K562 (cell line): Measurements from ENCODE around the gene TIAM1. TPM values are rescaled to one million over a fixed set of nuclear protein-coding genes. Genes with fewer than 3 reads are reported as not detected.

Source experiments
- ATAC-seq: fragments of 200-7000 bp; cut with Tn5 transposase; 3 replicates; pipeline ENCODE4 v1.9.1; 2020; ENCODE audit warnings: moderate library complexity
- BruUV-seq: library from RNA; stranded (reverse); fragments of 400-500 nt; replicated peaks from 2 replicates; lab custom pipeline; 2021; lab: Mats Ljungman, UMichigan
- CTCF ChIA-PET: fragments of 300-600 bp; formaldehyde crosslinking; extraction: SDS; loops from one replicate; lab custom pipeline; 2021; ENCODE audit warnings: low intra/inter-chr PET ratio; lab: Yijun Ruan, JAX
- POLR2A ChIA-PET: fragments of 300-600, 350-650 bp; sonication (Branson Sonifier 250); formaldehyde crosslinking; extraction: SDS; loops from one replicate; lab custom pipeline; 2021; ENCODE audit warnings: antibody characterized with exemption, inconsistent platforms; lab: Yijun Ruan, JAX
- DNase-seq, 4 experiments: peaks; one replicate each; pipeline versions ENCODE4 v3.0.0 to v3.0.0-alpha.2; 2011 to 2018; ENCODE audit warnings: low spot score in 3 of 4, mixed read lengths in 3 of 4; ENCODE audit errors: extremely low read depth in 1 of 4
- FAIRE-seq: peaks from 2 replicates; lab custom pipeline; 2011; peaks lifted over from hg19 to GRCh38; lab: Jason Lieb, UNC
- H2AFZ ChIP-seq: 2 replicates; pipeline ENCODE4 v1.6.0; 2011; ENCODE audit warnings: low read depth, low read length, control low read depth, inconsistent platforms
- H3K27ac ChIP-seq: fragments of 200-600 bp; 3 replicates; pipeline ENCODE4 v1.8.0; 2011; ENCODE audit warnings: low read depth, mild to moderate bottlenecking, control low read depth, inconsistent platforms, low read length, moderate library complexity, mixed read lengths; ENCODE audit errors: extremely low read depth
- H3K27me3 ChIP-seq, 2 experiments: fragments of 300-600 bp in 1 of 2; 2 replicates in 1 of 2; 3 replicates in 1 of 2; pipeline versions ENCODE4 v1.6.0 to v1.8.0; 2011; ENCODE audit warnings: inconsistent platforms in 2 of 2, low read length in 2 of 2, mild to moderate bottlenecking in 1 of 2, mixed read lengths in 1 of 2, moderate library complexity in 1 of 2; ENCODE audit not compliant: control insufficient read depth in 2 of 2, insufficient read depth in 2 of 2
- H3K36me3 ChIP-seq: fragments of 300-600 bp; 3 replicates; pipeline ENCODE4 v1.8.0; 2011; ENCODE audit warnings: mild to moderate bottlenecking, low read length, inconsistent platforms; ENCODE audit not compliant: control insufficient read depth, insufficient read depth
- H3K4me1 ChIP-seq, 2 experiments: fragments of 200-600 bp in 1 of 2; replicated peaks in 1 of 2; 2 replicates in 1 of 2; 3 replicates in 1 of 2; pipeline versions ENCODE4 v1.5.1 to v1.8.0; 2011; ENCODE audit warnings: inconsistent platforms in 2 of 2, low read length in 2 of 2, mild to moderate bottlenecking in 1 of 2, mixed read lengths in 1 of 2, moderate library complexity in 1 of 2; ENCODE audit not compliant: control insufficient read depth in 2 of 2, insufficient read depth in 2 of 2
- H3K4me2 ChIP-seq: 2 replicates; pipeline ENCODE4 v1.6.1; 2011; ENCODE audit warnings: low read length, control low read depth, inconsistent platforms, mixed read lengths; ENCODE audit not compliant: insufficient read depth
- H3K4me3 ChIP-seq: fragments of 200-600 bp; sonication (generic), shearing (Covaris generic); 2 replicates; pipeline ENCODE4 v1.5.1; 2016; ENCODE audit warnings: control low read depth, inconsistent platforms
- H3K79me2 ChIP-seq: fragments of 200-600 bp; 3 replicates; pipeline ENCODE4 v1.8.0; 2011; ENCODE audit warnings: low read length, inconsistent platforms; ENCODE audit not compliant: control insufficient read depth, insufficient read depth
- H3K9ac ChIP-seq, 2 experiments: 2 replicates each; pipeline versions ENCODE4 v1.6.0 to v1.6.1; 2011; ENCODE audit warnings: low read depth in 2 of 2, low read length in 2 of 2, control low read depth in 1 of 2, inconsistent platforms in 1 of 2, mild to moderate bottlenecking in 1 of 2, mixed read lengths in 1 of 2; ENCODE audit not compliant: insufficient read depth in 1 of 2
- H3K9me1 ChIP-seq: one replicate; pipeline ENCODE4 v1.6.0; 2011; ENCODE audit warnings: inconsistent platforms, mild to moderate bottlenecking, low read length, moderate library complexity; ENCODE audit not compliant: control insufficient read depth, insufficient read depth
- H3K9me3 ChIP-seq: replicated peaks from 2 replicates; pipeline ENCODE4 v1.5.1; 2011; ENCODE audit warnings: low read depth, low read length, inconsistent platforms; ENCODE audit not compliant: control insufficient read depth, insufficient read depth
- H4K20me1 ChIP-seq: replicated peaks from 2 replicates; pipeline ENCODE4 v1.6.1; 2011; ENCODE audit warnings: low read length, inconsistent platforms, mixed read lengths; ENCODE audit not compliant: control insufficient read depth, insufficient read depth
- BHLHE40 ChIP-seq: IDR thresholded peaks from 2 replicates; pipeline ENCODE4 v1.6.1; 2011; ENCODE audit warnings: low read length, improper control_type of control experiment
- BRCA1 ChIP-seq, 2 experiments: fragments of 450-650 bp in 1 of 2; sonication (generic) in 1 of 2; formaldehyde crosslinking in 1 of 2; IDR thresholded peaks; 2 replicates each; pipeline versions ENCODE4 v1.5.0 to v1.6.1; 2017 to 2020; ENCODE audit warnings: mild to moderate bottlenecking in 1 of 2, missing genetic modification reagents in 1 of 2
- HNRNPL ChIP-seq: fragments of 200-400 bp; formaldehyde crosslinking; IDR thresholded peaks from 2 replicates; pipeline ENCODE4 v1.6.1; 2017; ENCODE audit warnings: low read depth, mild to moderate bottlenecking, low read length
- MCM2 ChIP-seq: fragments of 450-650 bp; IDR thresholded peaks from 2 replicates; pipeline ENCODE4 v1.6.1; 2017; ENCODE audit warnings: low read depth, mild to moderate bottlenecking
- PHF20 ChIP-seq: fragments of 450-650 bp; IDR thresholded peaks from 2 replicates; pipeline ENCODE4 v1.6.1; 2018; ENCODE audit not compliant: partially characterized antibody
- SLC30A9 ChIP-seq: fragments of 250-450 bp; sonication (Bioruptor Pico); IDR thresholded peaks from 2 replicates; pipeline ENCODE4 v1.8.0; 2022; ENCODE audit warnings: mild to moderate bottlenecking, moderate library complexity
- STAT5A ChIP-seq: IDR thresholded peaks from 2 replicates; pipeline ENCODE4 v1.6.1; 2012; ENCODE audit warnings: low read length, inconsistent platforms, borderline replicate concordance
- STAT5B ChIP-seq: fragments of 250-450 bp; sonication (Bioruptor Pico); IDR thresholded peaks from 2 replicates; pipeline ENCODE4 v1.8.0; 2021; ENCODE audit warnings: mild to moderate bottlenecking, inconsistent platforms
- TAF15 ChIP-seq: fragments of 200-400 bp; formaldehyde crosslinking; IDR thresholded peaks from 2 replicates; pipeline ENCODE4 v1.6.1; 2017; ENCODE audit warnings: mild to moderate bottlenecking, low read depth, low read length, moderate library complexity
- ZFP30 ChIP-seq: fragments of 250-450 bp; sonication (Bioruptor Pico); IDR thresholded peaks from 2 replicates; pipeline ENCODE4 v1.8.0; 2022; ENCODE audit warnings: moderate library complexity, mild to moderate bottlenecking, inconsistent platforms, borderline replicate concordance
- ZNF408 ChIP-seq: fragments of 250-450 bp; sonication (Bioruptor Pico); IDR thresholded peaks from 2 replicates; pipeline ENCODE4 v1.4.0; 2020; ENCODE audit warnings: low read depth, mild to moderate bottlenecking, moderate library complexity
- WGBS: fragments of 100-300 bp; shearing (Covaris generic); methylation state at CpG from one replicate; pipeline ENCODE4 v1.1.6; 2016; ENCODE audit warnings: low coverage, mixed read lengths; ENCODE audit not compliant: insufficient coverage; ENCODE audit errors: missing lambda C conversion rate; 5-methylcytosine and 5-hydroxymethylcytosine counted together
- in situ Hi-C: fragments of 300-500 bp; cut with MboI; formaldehyde crosslinking; loops from 4 replicates; pipeline ENCODE4 v1.15.0; 2018; ENCODE audit warnings: inconsistent platforms, mixed read lengths
- intact Hi-C: fragments of 100-400 bp; cut with micrococcal nuclease; formaldehyde crosslinking; loops from 2 replicates; pipeline ENCODE4 v1.14.2; 2022
- polyA plus RNA-seq, 8 experiments: library from polyadenylated mRNA; depleted of rRNA in 4 of 8; stranded (reverse) in 5 of 8; unstranded in 3 of 8; fragments of >200 nt; fragmentation: Nextera tagmentation in 2 of 8; fragmentation: Illumina TruSeq in 1 of 8; extraction: Ambion mirVana in 2 of 8; extraction: Trizol in 1 of 8; gene quantifications; 2 replicates each; pipeline versions ENCODE4 v1.2.1 to v1.2.3, GENCODE V29; 2011 to 2014; ENCODE audit warnings: inconsistent platforms in 1 of 8, missing spikeins in 1 of 8
- total RNA-seq, 7 experiments: library from RNA; depleted of rRNA in 6 of 7; stranded (reverse); fragments of >200 nt in 6 of 7; fragmentation: Illumina TruSeq in 2 of 7; extraction: Trizol in 2 of 7; gene quantifications; 2 replicates each; pipeline versions ENCODE4 v1.2.1 to v1.2.3, GENCODE V29; 2011 to 2021; ENCODE audit warnings: low replicate concordance in 1 of 7
- TF ChIP-seq, protein P1 (sequence below): fragments of 250-450 bp; sonication (Bioruptor Pico); IDR thresholded peaks from 2 replicates; pipeline ENCODE4 v1.4.0; 2020
- TF ChIP-seq, protein P2 (sequence below): fragments of 450-650 bp; formaldehyde crosslinking; IDR thresholded peaks from 2 replicates; pipeline ENCODE4 v1.4.0; 2022; ENCODE audit warnings: missing genetic modification characterization

TIAM1 gene
- total and polyA plus RNA-seq, 9 of the 15 experiments (the other 6 are each of a cell fraction or from before 2014, with no cell fraction given) = 0.11 TPM; not detected in 8

DNA sequence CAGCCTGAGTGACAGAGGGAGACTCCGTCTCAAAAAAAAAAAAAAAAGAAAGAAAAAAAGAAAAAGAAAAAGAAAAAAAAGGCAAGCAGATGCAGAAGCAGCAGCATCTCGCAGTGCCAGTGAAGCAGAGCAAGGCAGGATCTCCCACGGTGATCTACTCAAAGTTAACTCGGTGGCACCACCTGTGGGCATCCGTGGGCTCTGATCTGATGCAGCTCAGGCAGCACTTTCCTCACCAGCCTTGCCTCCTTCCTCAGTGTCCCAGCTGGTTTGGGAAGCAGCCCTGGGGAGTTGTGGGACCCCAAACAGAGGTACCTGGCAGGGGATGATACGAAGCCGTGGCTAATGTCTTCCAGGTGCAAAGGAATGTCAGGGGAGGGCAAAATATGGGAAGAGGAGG is 201.5 kb downstream of the TIAM1 start:
- Histone ChIP-seq H3K36me3 (no peaks in the 10 kb centered on the region), H3K9me1 (no peaks in the 10 kb centered on the region), H4K20me1 (no peaks in the 10 kb centered on the region), H3K4me3 (no peak overlapping the region), H3K27ac (no peak overlapping the region), H3K4me1 (no peaks in the 10 kb centered on the region), H3K27me3 (peaks cover 0 to 10% of the 10 kb centered on the region in 2 experiments; a peak in 1 of 5 replicates), H2AFZ (no peak overlapping the region), H3K79me2 (no peaks in the 10 kb centered on the region), H3K9me3 (no peaks in the 10 kb centered on the region), H3K4me2 (no peak overlapping the region), H3K9ac (no peak overlapping the region)
- in situ Hi-C loops (no loop called here), intact Hi-C loops (no loop called here)
- FAIRE-seq (no peak), DNase-seq (no peak), ATAC-seq (no peak)
- WGBS = 0% methylated on average over 6 of the region's 7 CpGs
- CTCF ChIA-PET = no interaction called here
- no TSS peak for BruUV-seq
- POLR2A ChIA-PET = interaction anchor here (0.6 kb wide), 1 partner anchor 279 kb away, joined by 4 read pairs; no protein-coding TSS in a partner anchor
- no peak for TF ChIP-seq SLC30A9 (CRISPR knock-in tag)
- TF ChIP-seq, protein P1, sequence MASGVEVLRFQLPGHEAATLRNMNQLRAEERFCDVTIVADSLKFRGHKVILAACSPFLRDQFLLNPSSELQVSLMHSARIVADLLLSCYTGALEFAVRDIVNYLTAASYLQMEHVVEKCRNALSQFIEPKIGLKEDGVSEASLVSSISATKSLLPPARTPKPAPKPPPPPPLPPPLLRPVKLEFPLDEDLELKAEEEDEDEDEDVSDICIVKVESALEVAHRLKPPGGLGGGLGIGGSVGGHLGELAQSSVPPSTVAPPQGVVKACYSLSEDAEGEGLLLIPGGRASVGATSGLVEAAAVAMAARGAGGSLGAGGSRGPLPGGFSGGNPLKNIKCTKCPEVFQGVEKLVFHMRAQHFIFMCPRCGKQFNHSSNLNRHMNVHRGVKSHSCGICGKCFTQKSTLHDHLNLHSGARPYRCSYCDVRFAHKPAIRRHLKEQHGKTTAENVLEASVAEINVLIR = no peak

DNA sequence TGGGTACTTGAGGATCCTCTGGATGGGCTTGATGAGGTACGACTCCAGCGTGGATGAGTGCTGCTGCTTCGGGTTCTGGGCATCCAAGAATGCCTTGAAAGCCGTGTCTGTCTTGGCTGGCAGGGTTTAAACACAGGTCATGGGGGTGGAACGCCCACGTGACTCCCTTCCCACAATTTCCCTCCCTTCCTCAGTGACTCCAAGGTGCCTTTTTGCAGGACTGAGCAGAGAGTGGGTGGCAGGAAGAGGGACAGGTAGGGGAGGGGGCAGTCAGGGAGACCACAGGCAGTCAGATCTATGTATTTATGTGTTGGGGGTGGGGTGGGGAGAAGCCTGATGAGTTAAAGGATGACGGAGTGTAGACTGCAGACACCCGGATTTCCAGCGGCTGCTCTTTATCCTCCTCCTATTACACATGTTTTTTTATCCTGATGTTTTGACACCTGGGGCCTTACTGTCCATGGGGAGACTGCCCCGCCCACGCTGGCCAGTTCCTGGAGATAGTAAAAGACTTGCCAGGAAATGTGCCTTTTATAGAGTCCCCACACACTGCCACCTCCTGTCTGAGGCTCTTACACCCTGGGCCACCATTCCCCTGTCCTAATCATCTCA is 202.6 kb downstream of the TIAM1 start:
- Histone ChIP-seq H3K4me2 (no peak overlapping the region), H3K79me2 (no peaks in the 10 kb centered on the region), H3K27ac (no peak overlapping the region), H2AFZ (no peak overlapping the region), H3K4me1 (no peaks in the 10 kb centered on the region), H3K4me3 (no peak overlapping the region), H4K20me1 (no peaks in the 10 kb centered on the region), H3K27me3 (peaks cover 0 to 10% of the 10 kb centered on the region in 2 experiments; a peak in 1 of 5 replicates), H3K36me3 (no peaks in the 10 kb centered on the region), H3K9me3 (no peaks in the 10 kb centered on the region), H3K9ac (no peak overlapping the region; a peak in 1 of 4 replicates), H3K9me1 (no peaks in the 10 kb centered on the region)
- BruUV-seq = no TSS peak
- CTCF ChIA-PET = no interaction called here
- in situ Hi-C loops = no loop called here
- DNase-seq = no peak
- ATAC-seq = no peak; the same call in 2 of the 3 replicates
- POLR2A ChIA-PET = no interaction called here
- intact Hi-C loops = no loop called here
- 1% methylated on average over 11 of the region's 11 CpGs for WGBS
- FAIRE-seq = no peak
- no peak for TF ChIP-seq HNRNPL
- no peak for TF ChIP-seq ZNF408 (CRISPR knock-in tag)
- TF ChIP-seq BRCA1 (IDR thresholded peaks at IDR 0.05) = no peak
- TF ChIP-seq BRCA1 (CRISPR knock-in tag; IDR thresholded peaks at IDR 0.05) = no peak
- TF ChIP-seq TAF15 = no peak
- no peak for TF ChIP-seq BHLHE40
- no peak for TF ChIP-seq STAT5A
- TF ChIP-seq MCM2 = no peak
- no peak for TF ChIP-seq ZFP30 (CRISPR knock-in tag)
- no peak for TF ChIP-seq PHF20
- TF ChIP-seq, protein P2, sequence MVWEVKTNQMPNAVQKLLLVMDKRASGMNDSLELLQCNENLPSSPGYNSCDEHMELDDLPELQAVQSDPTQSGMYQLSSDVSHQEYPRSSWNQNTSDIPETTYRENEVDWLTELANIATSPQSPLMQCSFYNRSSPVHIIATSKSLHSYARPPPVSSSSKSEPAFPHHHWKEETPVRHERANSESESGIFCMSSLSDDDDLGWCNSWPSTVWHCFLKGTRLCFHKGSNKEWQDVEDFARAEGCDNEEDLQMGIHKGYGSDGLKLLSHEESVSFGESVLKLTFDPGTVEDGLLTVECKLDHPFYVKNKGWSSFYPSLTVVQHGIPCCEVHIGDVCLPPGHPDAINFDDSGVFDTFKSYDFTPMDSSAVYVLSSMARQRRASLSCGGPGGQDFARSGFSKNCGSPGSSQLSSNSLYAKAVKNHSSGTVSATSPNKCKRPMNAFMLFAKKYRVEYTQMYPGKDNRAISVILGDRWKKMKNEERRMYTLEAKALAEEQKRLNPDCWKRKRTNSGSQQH (CRISPR knock-in tag) = no peak
- no peak for TF ChIP-seq STAT5B (CRISPR knock-in tag)
